A549 treated with Hydrocortisone at 1 μM for 4 hours (cell line): ENCODE measurements around the gene ARF1. TPM values are rescaled to one million over a fixed set of nuclear protein-coding genes. Genes with fewer than 3 reads are reported as not detected.

ENCODE experiments used
- total RNA-seq: library from RNA; stranded (reverse); fragments of 200-300 nt; extraction: Qiagen RNA extraction; gene quantifications from 5 replicates; pipeline ENCODE4 v1.2.3, GENCODE V29; 2022

The ARF1 gene
- total RNA-seq: 404 to 442 TPM (median 437 TPM) in 5 replicates

GRCh38 chr1:228082214-228082917 lies at the start of gene ARF1:
ARF1 (plus strand) TSS chr1:228082708; CDS start chr1:228097115, 14,407 bp downstream.

GRCh38 chr1:228102791-228103620 lies 20.5 kb downstream of the ARF1 start, which contains the start of gene C1orf35:
C1orf35 (minus strand) TSS chr1:228103325; CDS start chr1:228103227, 98 bp downstream.

GRCh38 chr1:228109073-228109961 lies 26.8 kb downstream of the ARF1 start, which contains the start of gene MRPL55:
MRPL55 (minus strand) TSS chr1:228109299; CDS start chr1:228108260, 1,039 bp downstream.

GRCh38 chr1:228139931-228140723 lies 57.6 kb downstream of the ARF1 start, which contains the start of gene GUK1:
GUK1 (plus strand) TSS chr1:228140279; CDS start chr1:228140303, 24 bp downstream.

Other genes starting within 250 kb of the ARF1 start
- 5.6 to 8.6 TPM (median 7.2 TPM) in 5 replicates for gene WNT9A, start 134.8 kb upstream of the ARF1 start, total RNA-seq
- 0.02 to 0.05 TPM (median 0.03 TPM) in 3 of 5 replicates, not detected in the others for gene WNT3A, start 75.7 kb upstream of the ARF1 start, total RNA-seq
- 27.6 to 38.6 TPM (median 36.4 TPM) in 5 replicates for gene C1orf35, start 20.6 kb downstream of the ARF1 start, total RNA-seq
- gene MRPL55, start 26.6 kb downstream of the ARF1 start, total RNA-seq: 65.1 to 91.8 TPM (median 89.6 TPM) in 5 replicates
- 120 to 151 TPM (median 148 TPM) in 5 replicates for gene GUK1, start 57.6 kb downstream of the ARF1 start, total RNA-seq
- gene GJC2, start 67.2 kb downstream of the ARF1 start, total RNA-seq: 0.29 to 0.51 TPM (median 0.39 TPM) in 5 replicates
- gene IBA57, start 83.1 kb downstream of the ARF1 start, total RNA-seq: 4.6 to 7.6 TPM (median 4.9 TPM) in 5 replicates
- gene OBSCN, start 125.3 kb downstream of the ARF1 start, total RNA-seq: 4.1 to 5.3 TPM (median 4.6 TPM) in 5 replicates